Hepatocyte (in vitro differentiated cells): ENCODE measurements around the gene EGFL8.

ENCODE experiments used
- EZH2 ChIP-seq: fragments of 200-600 bp; sonication (generic); IDR thresholded peaks from 2 replicates; pipeline ENCODE4 v1.6.1; 2016; ENCODE audit warnings: antibody characterized with exemption, mild to moderate bottlenecking, borderline replicate concordance
- EZH2phosphoT487 ChIP-seq: fragments of 200-600 bp; sonication (generic); IDR thresholded peaks from one replicate; pipeline ENCODE4 v1.6.1; 2018; ENCODE audit warnings: antibody characterized with exemption, mild to moderate bottlenecking, low read depth, moderate library complexity; ENCODE audit not compliant: unreplicated experiment, severe bottlenecking
- TF ChIP-seq, protein P1 (sequence below): fragments of 200-600 bp; sonication (generic); IDR thresholded peaks from 2 replicates; pipeline ENCODE4 v1.5.1; 2016; ENCODE audit warnings: antibody characterized with exemption, mild to moderate bottlenecking; ENCODE audit not compliant: poor library complexity

DNA sequence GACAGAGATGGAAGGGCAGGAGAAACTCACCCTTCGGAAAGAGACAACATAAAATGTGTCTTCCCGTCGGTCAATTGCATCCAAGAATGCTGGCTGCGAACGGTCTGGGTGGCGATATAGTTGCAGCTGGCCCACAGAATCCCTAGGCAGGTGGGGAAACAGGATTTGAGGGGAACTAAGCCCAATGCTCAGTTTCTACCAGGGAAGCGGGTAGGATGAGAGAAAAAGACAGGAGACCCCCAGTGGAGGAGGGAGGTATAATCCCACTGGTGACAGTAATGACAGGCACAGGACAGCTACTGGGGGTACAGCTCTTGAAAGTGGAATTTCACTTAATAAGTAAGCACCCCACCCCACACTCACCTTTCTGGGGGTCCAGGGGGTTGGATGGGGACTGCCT, 47.7 kb upstream of the EGFL8 start:
- TF ChIP-seq, protein P1, sequence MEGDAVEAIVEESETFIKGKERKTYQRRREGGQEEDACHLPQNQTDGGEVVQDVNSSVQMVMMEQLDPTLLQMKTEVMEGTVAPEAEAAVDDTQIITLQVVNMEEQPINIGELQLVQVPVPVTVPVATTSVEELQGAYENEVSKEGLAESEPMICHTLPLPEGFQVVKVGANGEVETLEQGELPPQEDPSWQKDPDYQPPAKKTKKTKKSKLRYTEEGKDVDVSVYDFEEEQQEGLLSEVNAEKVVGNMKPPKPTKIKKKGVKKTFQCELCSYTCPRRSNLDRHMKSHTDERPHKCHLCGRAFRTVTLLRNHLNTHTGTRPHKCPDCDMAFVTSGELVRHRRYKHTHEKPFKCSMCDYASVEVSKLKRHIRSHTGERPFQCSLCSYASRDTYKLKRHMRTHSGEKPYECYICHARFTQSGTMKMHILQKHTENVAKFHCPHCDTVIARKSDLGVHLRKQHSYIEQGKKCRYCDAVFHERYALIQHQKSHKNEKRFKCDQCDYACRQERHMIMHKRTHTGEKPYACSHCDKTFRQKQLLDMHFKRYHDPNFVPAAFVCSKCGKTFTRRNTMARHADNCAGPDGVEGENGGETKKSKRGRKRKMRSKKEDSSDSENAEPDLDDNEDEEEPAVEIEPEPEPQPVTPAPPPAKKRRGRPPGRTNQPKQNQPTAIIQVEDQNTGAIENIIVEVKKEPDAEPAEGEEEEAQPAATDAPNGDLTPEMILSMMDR = peak; percentile 34
- no peak for TF ChIP-seq EZH2
- TF ChIP-seq EZH2phosphoT487 = no peak
